Liver (tissue), 9 donors: Measurements from ENCODE around the gene PCSK6. TPM values are rescaled to one million over a fixed set of nuclear protein-coding genes. Genes with fewer than 3 reads are reported as not detected.

Experiments used
- DNase-seq: peaks from one replicate; pipeline ENCODE4 v3.0.0-alpha.2; 2017; ENCODE audit warnings: low spot score
- H3K27ac ChIP-seq, 2 donors: one replicate each; pipeline ENCODE4 v1.7.0; 2013; ENCODE audit warnings: inconsistent platforms in 2 of 2, low read length in 2 of 2, control low read depth in 1 of 2, low read depth in 1 of 2, mild to moderate bottlenecking in 1 of 2
- H3K27me3 ChIP-seq, 4 donors: one replicate each; pipeline versions ENCODE4 v1.6.1 to v1.7.0; 2013; ENCODE audit warnings: low read length in 3 of 4, inconsistent platforms in 1 of 4, mild to moderate bottlenecking in 1 of 4, moderate library complexity in 1 of 4; ENCODE audit not compliant: control insufficient read depth in 4 of 4, insufficient read depth in 4 of 4
- H3K36me3 ChIP-seq, 4 donors: one replicate each; pipeline versions ENCODE4 v1.6.1 to v1.7.0; 2013; ENCODE audit warnings: low read length in 3 of 4, mild to moderate bottlenecking in 3 of 4, low read depth in 1 of 4, moderate library complexity in 1 of 4; ENCODE audit not compliant: control insufficient read depth in 4 of 4, insufficient read depth in 3 of 4
- H3K4me1 ChIP-seq, 4 donors: one replicate each; pipeline versions ENCODE4 v1.6.1 to v1.7.0; 2013; ENCODE audit warnings: low read length in 3 of 4, mild to moderate bottlenecking in 3 of 4, moderate library complexity in 1 of 4; ENCODE audit not compliant: control insufficient read depth in 4 of 4, insufficient read depth in 4 of 4
- H3K4me3 ChIP-seq, 3 donors: one replicate each; pipeline versions ENCODE4 v1.6.1 to v1.7.0; 2013; ENCODE audit warnings: low read length in 3 of 3, control low read depth in 1 of 3, low read depth in 1 of 3, mild to moderate bottlenecking in 1 of 3
- H3K9ac ChIP-seq, 2 donors: one replicate each; pipeline ENCODE4 v1.7.0; 2013; ENCODE audit warnings: low read length in 2 of 2, mild to moderate bottlenecking in 2 of 2, moderate library complexity in 2 of 2, control low read depth in 1 of 2, low read depth in 1 of 2
- H3K9me3 ChIP-seq, 4 donors: one replicate each; pipeline versions ENCODE4 v1.6.1 to v1.7.0; 2013; ENCODE audit warnings: low read length in 3 of 4; ENCODE audit not compliant: control insufficient read depth in 4 of 4
- ATF3 ChIP-seq: IDR thresholded peaks from 2 replicates; pipeline ENCODE4 v1.6.1; 2016; ENCODE audit warnings: antibody characterized with exemption
- CTCF ChIP-seq: fragments of 150-350 bp; IDR thresholded peaks from 2 replicates; pipeline ENCODE4 v1.5.1; 2017; ENCODE audit warnings: improper control_type of control experiment, low read depth, low read length; ENCODE audit not compliant: missing input control
- FOXA2 ChIP-seq: IDR thresholded peaks from 2 replicates; pipeline ENCODE4 v1.6.1; 2016; ENCODE audit warnings: antibody characterized with exemption
- GABPA ChIP-seq, 2 donors: IDR thresholded peaks in 1 of 2; conservative IDR thresholded peaks in 1 of 2; 2 replicates each; pipeline ENCODE4 v1.6.1; 2016; ENCODE audit warnings: antibody characterized with exemption in 2 of 2, mild to moderate bottlenecking in 1 of 2, moderate library complexity in 1 of 2
- HNF4A ChIP-seq, 2 donors: conservative IDR thresholded peaks; 2 replicates each; pipeline ENCODE4 v1.6.1; 2016; ENCODE audit warnings: antibody characterized with exemption in 2 of 2, mild to moderate bottlenecking in 2 of 2
- HNF4G ChIP-seq: IDR thresholded peaks from 2 replicates; pipeline ENCODE4 v1.6.1; 2016; ENCODE audit warnings: antibody characterized with exemption
- JUND ChIP-seq, 2 donors: IDR thresholded peaks; 2 replicates each; pipeline ENCODE4 v1.6.1; 2016; ENCODE audit warnings: antibody characterized with exemption in 2 of 2
- MAX ChIP-seq: IDR thresholded peaks from 2 replicates; pipeline ENCODE4 v1.6.1; 2016; ENCODE audit warnings: antibody characterized with exemption
- NR2F2 ChIP-seq: IDR thresholded peaks from 2 replicates; pipeline ENCODE4 v1.6.1; 2016; ENCODE audit warnings: antibody characterized with exemption
- RAD21 ChIP-seq, 2 donors: IDR thresholded peaks; 2 replicates each; pipeline ENCODE4 v1.6.1; 2016; ENCODE audit warnings: antibody characterized with exemption in 2 of 2, mild to moderate bottlenecking in 2 of 2
- REST ChIP-seq: IDR thresholded peaks from 2 replicates; pipeline ENCODE4 v1.6.1; 2016; ENCODE audit warnings: antibody characterized with exemption, mild to moderate bottlenecking
- RXRA ChIP-seq, 2 donors: IDR thresholded peaks; 2 replicates each; pipeline ENCODE4 v1.6.1; 2017 to 2018; ENCODE audit warnings: antibody characterized with exemption in 2 of 2, mild to moderate bottlenecking in 1 of 2
- SP1 ChIP-seq: IDR thresholded peaks from 2 replicates; pipeline ENCODE4 v1.6.1; 2018; ENCODE audit warnings: antibody characterized with exemption, mild to moderate bottlenecking
- TAF1 ChIP-seq: conservative IDR thresholded peaks from 2 replicates; pipeline ENCODE4 v1.6.1; 2016; ENCODE audit warnings: antibody characterized with exemption, mild to moderate bottlenecking
- YY1 ChIP-seq: IDR thresholded peaks from 2 replicates; pipeline ENCODE4 v1.6.1; 2016; ENCODE audit warnings: antibody characterized with exemption, mild to moderate bottlenecking
- ZBTB33 ChIP-seq: IDR thresholded peaks from 2 replicates; pipeline ENCODE4 v1.6.1; 2016; ENCODE audit warnings: antibody characterized with exemption
- WGBS: extraction: QIAGEN DNeasy Blood & Tissue Kit; methylation state at CpG from one replicate; pipeline ENCODE4 v1.1.7; 2013; 5-methylcytosine and 5-hydroxymethylcytosine counted together
- polyA plus RNA-seq, 2 donors: library from polyadenylated mRNA; stranded (reverse) in 1 of 2; unstranded in 1 of 2; fragments of 200-250 nt in 1 of 2; fragments of >200 nt in 1 of 2; fragmentation: Nextera tagmentation in 1 of 2; extraction: Ambion mirVana in 1 of 2; gene quantifications; one replicate each; pipeline versions ENCODE4 v1.2.1 to v1.2.3, GENCODE V29; 2013 to 2015
- total RNA-seq, 2 donors: library from RNA; depleted of rRNA; stranded (reverse); fragments of >200 nt; gene quantifications; one replicate each; pipeline ENCODE4 v1.2.3, GENCODE V29; 2014
- donor health status: healthy.
- donor health status: healthy.
- donor health status: healthy.
- donor health status: healthy.
- donor health status: healthy.

Gene PCSK6
- total and polyA plus RNA-seq, 4 donors = 94.8 to 398 (median 168) TPM

GRCh38 chr15:101436526-101436925 lies 53.0 kb downstream of the PCSK6 start:
- Histone ChIP-seq H3K36me3 (peaks cover 5 to 29% (median 6%) of the 10 kb centered on the region in 4 donors), H3K27me3 (no peaks in the 10 kb centered on the region), H3K9me3 (no peaks in the 10 kb centered on the region), H3K9ac (no peak overlapping the region), H3K4me3 (no peak overlapping the region), H3K27ac (peak overlapping the region; percentile 96), H3K4me1 (peaks cover 9 to 46% (median 31%) of the 10 kb centered on the region in 4 donors)
- no peak for DNase-seq
- TF ChIP-seq TAF1 (no peak), YY1 (no peak), CTCF (no peak)
- WGBS = 94% methylated on average over 9 of the region's 9 CpGs

- H3K9me3 ChIP-seq = no peaks in the 10 kb centered on the region
- H3K27me3 ChIP-seq = no peaks in the 10 kb centered on the region
- peaks cover 9 to 43% (median 26%) of the 10 kb centered on the region in 4 donors for H3K4me1 ChIP-seq
- 93% methylated on average over 7 of the region's 7 CpGs for WGBS
- H3K9ac ChIP-seq = no peak overlapping the region
- TF ChIP-seq GABPA (IDR thresholded peaks at IDR 0.05 in 1 of 2, conservative IDR thresholded peaks at IDR 0.05 in 1 of 2) (no peak), YY1 (no peak), FOXA2 (no peak), RXRA (IDR thresholded peaks at IDR 0.05) (no peak), NR2F2 (no peak)
- peaks cover 8 to 36% (median 13%) of the 10 kb centered on the region in 4 donors for H3K36me3 ChIP-seq
- DNase-seq = no peak
- no peak overlapping the region for H3K4me3 ChIP-seq
- peak overlapping the region; percentile 96 for H3K27ac ChIP-seq
Measured at GRCh38 chr15:101435761-101436160, 53.7 kb downstream of the PCSK6 start.

GRCh38 chr15:101434032-101434920 lies 55.2 kb downstream of the PCSK6 start:
- no peak overlapping the region for H3K4me3 ChIP-seq
- TF ChIP-seq NR2F2 (no peak), YY1 (no peak), FOXA2 (no peak), JUND (IDR thresholded peaks at IDR 0.05) (no peak), MAX (no peak), SP1 (no peak), HNF4A (conservative IDR thresholded peaks at IDR 0.05) (no peak), ATF3 (no peak), ZBTB33 (no peak), HNF4G (no peak), CTCF (no peak), RAD21 (IDR thresholded peaks at IDR 0.05) (no peak), REST (no peak)
- no peak overlapping the region for H3K9ac ChIP-seq
- peak; percentile 34 for DNase-seq
- H3K27me3 ChIP-seq = no peaks in the 10 kb centered on the region
- peaks cover 9 to 30% (median 18%) of the 10 kb centered on the region in 4 donors for H3K4me1 ChIP-seq
- no peaks in the 10 kb centered on the region for H3K9me3 ChIP-seq
- peaks cover 8 to 51% (median 24%) of the 10 kb centered on the region in 4 donors for H3K36me3 ChIP-seq
- WGBS = 90% methylated on average over 21 of the region's 21 CpGs
- H3K27ac ChIP-seq = peak overlapping the region; percentile 3 to 51
